Measurements from ENCODE around the gene INAFM2.
A peak's percentile ranks its signal among the peaks of the same experiment; 100 is the strongest.

Gene INAFM2

GRCh38 chr15:40305281-40305680, 18.2 kb upstream of the INAFM2 start:
- no peak for DNase-seq (ENCODE audit: low read depth in 1 of 2, low spot score in 1 of 2)

- DNase-seq (ENCODE audit: low read depth in 1 of 2, low spot score in 1 of 2) = no peak
Observed at GRCh38 chr15:40306371-40306770, 17.1 kb upstream of the INAFM2 start.

- no peak for DNase-seq (ENCODE audit: low read depth in 1 of 2, low spot score in 1 of 2)
Observed at GRCh38 chr15:40306908-40307307, 16.6 kb upstream of the INAFM2 start.

GRCh38 chr15:40307421-40308211, 15.9 kb upstream of the INAFM2 start, which contains the start of gene PLCB2:
Gene PLCB2 (minus strand): TSS chr15:40307935. CDS start chr15:40307672, 263 bp downstream.
- DNase-seq (ENCODE audit: low read depth in 1 of 2, low spot score in 1 of 2) = peak; percentile 44 to 49

- no peak for DNase-seq (ENCODE audit: low read depth in 1 of 2, low spot score in 1 of 2)
Observed at GRCh38 chr15:40309344-40309862, 14.1 kb upstream of the INAFM2 start.

- DNase-seq (ENCODE audit: low read depth in 1 of 2, low spot score in 1 of 2) = peak in 1 of 2 donors; percentile 47
Observed at GRCh38 chr15:40310001-40310959, 13.2 kb upstream of the INAFM2 start.

GRCh38 chr15:40310993-40311392, 12.5 kb upstream of the INAFM2 start:
- no peak for DNase-seq (ENCODE audit: low read depth in 1 of 2, low spot score in 1 of 2)

GRCh38 chr15:40312370-40313158, 10.9 kb upstream of the INAFM2 start:
- DNase-seq (ENCODE audit: low read depth in 1 of 2, low spot score in 1 of 2) = no peak

- no peak for DNase-seq (ENCODE audit: low read depth in 1 of 2, low spot score in 1 of 2)
Observed at GRCh38 chr15:40313531-40314398, 9.7 kb upstream of the INAFM2 start.

- DNase-seq (ENCODE audit: low read depth in 1 of 2, low spot score in 1 of 2) = no peak
Observed at GRCh38 chr15:40314723-40315276, 8.7 kb upstream of the INAFM2 start.

- DNase-seq (ENCODE audit: low read depth in 1 of 2, low spot score in 1 of 2) = no peak
Observed at GRCh38 chr15:40316931-40317330, 6.6 kb upstream of the INAFM2 start.

GRCh38 chr15:40317580-40317979, 5.9 kb upstream of the INAFM2 start:
- DNase-seq (ENCODE audit: low read depth in 1 of 2, low spot score in 1 of 2) = no peak

GRCh38 chr15:40320409-40320808, 3.1 kb upstream of the INAFM2 start:
- no peak for DNase-seq (ENCODE audit: low read depth in 1 of 2, low spot score in 1 of 2)

GRCh38 chr15:40320931-40321371, 2.5 kb upstream of the INAFM2 start:
- DNase-seq (ENCODE audit: low read depth in 1 of 2, low spot score in 1 of 2) = peak in 1 of 2 donors; percentile 17

GRCh38 chr15:40322531-40323238, 807 bp upstream of the INAFM2 start:
- no peak for DNase-seq (ENCODE audit: low read depth in 1 of 2, low spot score in 1 of 2)

GRCh38 chr15:40323953-40324937, 753 bp downstream of the INAFM2 start:
- DNase-seq (ENCODE audit: low read depth in 1 of 2, low spot score in 1 of 2) = peak in 1 of 2 donors; percentile 12

GRCh38 chr15:40325188-40325587, 1.7 kb downstream of the INAFM2 start:
- no peak for DNase-seq (ENCODE audit: low read depth in 1 of 2, low spot score in 1 of 2)

- no peak for DNase-seq (ENCODE audit: low read depth in 1 of 2, low spot score in 1 of 2)
Observed at GRCh38 chr15:40325700-40326099, 2.2 kb downstream of the INAFM2 start.
